HG02852 (cell line): Measurements from ENCODE around the gene CTDSPL.

Source experiments
- ATAC-seq: cut with Tn5 transposase; IDR thresholded peaks from one replicate; pipeline ENCODE4 v1.9.1; 2021; ENCODE audit warnings: mild to moderate bottlenecking, moderate library complexity; ENCODE audit not compliant: unreplicated experiment

Gene CTDSPL

DNA sequence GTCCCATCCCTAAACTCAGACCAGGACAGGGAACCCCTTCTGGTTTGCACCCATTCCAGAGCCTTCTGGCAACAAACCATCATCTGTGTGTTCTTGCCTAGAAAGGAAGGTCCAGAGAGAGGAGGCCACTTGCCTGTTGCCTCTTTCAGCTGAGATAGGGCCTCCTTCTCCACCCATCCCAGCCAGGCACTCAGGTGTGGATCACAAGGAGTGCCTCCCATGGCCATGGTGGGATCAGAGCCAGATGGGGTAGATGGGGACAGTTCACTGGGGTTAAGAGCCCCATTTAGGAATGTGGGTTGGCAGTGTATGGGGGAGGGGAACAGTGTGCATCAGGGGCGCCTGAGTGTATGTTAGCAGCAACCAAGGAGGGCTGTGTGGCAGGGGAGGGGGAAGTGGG lies 8.9 kb upstream of the CTDSPL start:
- no peak for ATAC-seq

DNA sequence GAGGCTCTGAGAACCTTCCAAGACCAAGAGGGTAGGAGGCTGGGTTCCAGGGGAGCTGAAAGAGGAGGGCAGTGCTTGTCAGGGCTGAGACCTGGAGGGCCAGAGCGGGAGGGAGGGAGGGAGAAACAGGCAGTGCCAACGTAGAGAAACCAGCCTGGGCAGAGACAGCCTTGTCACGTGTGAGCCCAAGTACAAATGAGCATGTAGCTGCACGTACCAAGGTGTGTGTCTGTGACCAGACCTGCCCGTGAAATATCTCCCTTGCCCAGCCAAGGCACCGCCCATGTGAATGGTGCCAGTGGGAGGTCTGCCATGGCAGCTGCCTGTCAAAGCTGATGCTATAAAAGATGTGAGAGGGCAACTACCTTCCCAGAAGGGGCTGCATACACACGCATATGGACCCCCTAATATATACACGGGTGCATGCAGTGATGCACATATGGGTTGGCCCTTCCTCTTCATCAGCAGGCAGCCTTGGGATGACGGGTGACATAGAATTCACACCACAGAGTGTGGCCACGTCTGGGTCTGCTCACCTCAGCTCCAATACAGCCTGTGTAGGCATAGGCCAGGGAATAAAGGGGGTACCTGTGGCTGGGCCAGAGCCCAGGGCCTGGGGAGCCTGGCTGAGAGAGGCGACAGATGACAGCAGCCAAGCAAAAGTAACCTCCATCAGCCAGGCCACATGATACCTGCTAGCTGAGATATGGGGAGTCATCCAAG lies 7.8 kb upstream of the CTDSPL start:
- no peak for ATAC-seq

DNA sequence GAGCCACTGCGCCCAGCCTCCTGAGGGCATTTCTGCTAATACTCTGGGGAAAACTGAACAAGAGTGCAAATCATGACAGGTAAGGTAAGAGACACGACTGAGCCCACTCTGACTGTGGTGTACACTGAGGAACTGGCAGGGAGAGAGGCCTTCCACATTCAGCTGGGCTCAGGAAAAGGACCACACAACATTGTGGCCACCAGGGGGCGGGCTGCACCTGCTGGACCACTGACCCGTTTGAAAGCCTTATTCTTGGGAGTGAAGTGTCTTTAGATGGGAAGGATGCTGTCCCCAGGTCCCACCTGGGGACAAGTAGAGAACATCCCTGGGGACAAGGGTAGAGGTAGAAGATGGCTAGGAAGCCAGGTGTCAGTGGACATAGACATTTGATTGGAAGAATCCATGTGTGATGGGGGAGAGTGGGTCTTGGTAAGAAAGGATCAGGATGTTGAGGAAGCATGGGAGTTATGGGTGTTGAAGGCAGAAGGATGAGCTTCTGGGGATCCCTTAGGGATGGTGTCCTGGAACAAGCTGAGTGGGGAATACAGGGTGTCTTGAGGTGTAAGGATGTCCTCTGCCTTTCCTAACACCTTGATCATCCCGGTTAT lies 6.2 kb upstream of the CTDSPL start:
- peak; percentile 63 for ATAC-seq

- no peak for ATAC-seq
Measured at GRCh38 chr3:37856381-37856780, 5.3 kb upstream of the CTDSPL start.

DNA sequence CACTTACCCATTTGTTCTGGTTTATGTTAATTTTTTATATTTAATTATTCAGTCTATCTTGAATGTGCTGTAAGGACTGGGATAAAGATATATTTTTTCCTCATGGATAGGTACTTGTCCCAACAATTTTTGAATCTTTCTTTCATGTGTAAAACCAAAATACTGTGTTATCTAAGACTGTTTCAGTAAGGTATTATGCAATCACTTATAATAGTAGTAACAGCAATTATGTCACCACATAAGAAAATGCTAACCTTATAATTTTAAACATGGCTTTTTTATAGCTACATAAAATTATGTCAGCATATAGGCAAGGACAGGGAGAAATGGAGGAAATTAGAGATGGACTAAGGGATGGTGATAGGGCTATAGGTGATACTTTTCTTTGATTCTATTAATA lies 2.9 kb upstream of the CTDSPL start:
- ATAC-seq = no peak

- no peak for ATAC-seq
Measured at GRCh38 chr3:37859354-37859753, 2.3 kb upstream of the CTDSPL start.

DNA sequence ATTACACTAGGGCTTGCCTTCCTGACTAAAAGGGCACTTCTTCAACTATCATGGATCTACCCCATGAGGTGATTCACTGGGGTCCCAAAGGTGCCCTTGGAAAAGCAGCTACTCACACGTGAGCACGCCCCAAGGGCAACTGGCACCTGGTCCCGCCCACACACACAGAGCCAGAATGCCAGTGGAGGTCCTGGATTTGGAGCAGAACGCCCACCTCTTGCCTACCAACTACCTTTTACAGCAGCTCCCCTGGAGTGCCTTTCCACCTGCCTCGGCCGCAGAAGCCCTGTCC lies 1.8 kb upstream of the CTDSPL start:
- no peak for ATAC-seq

- no peak for ATAC-seq
Measured at GRCh38 chr3:37862219-37862902, 681 bp downstream of the CTDSPL start.

DNA sequence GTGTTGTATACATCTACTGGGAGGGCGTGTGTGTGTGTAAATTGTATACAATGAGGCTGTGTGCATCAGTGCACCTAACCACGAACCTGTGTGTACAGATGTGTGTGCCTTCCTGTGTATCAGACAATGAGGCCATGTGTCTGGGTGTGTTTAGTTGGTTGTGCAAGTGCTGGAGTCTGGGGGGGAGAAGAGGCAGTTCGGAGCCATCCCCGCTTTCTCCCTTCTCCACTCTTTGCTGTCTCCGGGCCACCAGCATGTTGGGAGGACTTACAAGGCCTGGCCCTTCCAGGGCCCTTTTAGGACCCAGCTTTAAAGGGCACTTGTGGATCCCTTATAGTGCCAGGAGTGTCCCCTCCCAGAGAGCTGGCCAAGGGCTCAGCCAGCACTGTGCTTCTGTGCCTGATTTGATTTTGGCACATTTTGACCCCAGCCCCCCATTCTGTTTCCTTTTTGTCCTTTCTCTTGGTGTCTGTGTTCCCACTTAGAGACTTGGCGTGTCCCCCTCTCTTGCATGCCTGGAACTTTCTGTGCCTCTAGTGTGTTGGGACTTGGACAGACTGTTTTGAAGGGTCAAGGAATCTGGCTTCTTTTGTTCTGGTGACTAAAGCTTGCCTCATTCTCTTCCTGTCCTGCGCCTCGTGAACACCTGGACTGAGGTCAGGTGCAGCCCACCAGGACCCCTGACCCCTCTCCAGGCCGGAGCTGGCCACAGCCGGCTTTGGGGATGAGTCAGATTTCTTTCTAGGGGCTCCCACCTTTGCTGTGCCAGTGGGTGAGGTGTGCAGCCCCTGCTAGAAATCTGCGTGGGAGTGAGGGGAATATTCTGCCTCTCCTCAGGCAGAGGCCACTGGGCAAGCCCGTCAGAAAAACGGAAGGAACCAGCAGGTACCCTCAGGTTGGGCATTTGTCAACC lies 1.5 kb downstream of the CTDSPL start:
- ATAC-seq = no peak

DNA sequence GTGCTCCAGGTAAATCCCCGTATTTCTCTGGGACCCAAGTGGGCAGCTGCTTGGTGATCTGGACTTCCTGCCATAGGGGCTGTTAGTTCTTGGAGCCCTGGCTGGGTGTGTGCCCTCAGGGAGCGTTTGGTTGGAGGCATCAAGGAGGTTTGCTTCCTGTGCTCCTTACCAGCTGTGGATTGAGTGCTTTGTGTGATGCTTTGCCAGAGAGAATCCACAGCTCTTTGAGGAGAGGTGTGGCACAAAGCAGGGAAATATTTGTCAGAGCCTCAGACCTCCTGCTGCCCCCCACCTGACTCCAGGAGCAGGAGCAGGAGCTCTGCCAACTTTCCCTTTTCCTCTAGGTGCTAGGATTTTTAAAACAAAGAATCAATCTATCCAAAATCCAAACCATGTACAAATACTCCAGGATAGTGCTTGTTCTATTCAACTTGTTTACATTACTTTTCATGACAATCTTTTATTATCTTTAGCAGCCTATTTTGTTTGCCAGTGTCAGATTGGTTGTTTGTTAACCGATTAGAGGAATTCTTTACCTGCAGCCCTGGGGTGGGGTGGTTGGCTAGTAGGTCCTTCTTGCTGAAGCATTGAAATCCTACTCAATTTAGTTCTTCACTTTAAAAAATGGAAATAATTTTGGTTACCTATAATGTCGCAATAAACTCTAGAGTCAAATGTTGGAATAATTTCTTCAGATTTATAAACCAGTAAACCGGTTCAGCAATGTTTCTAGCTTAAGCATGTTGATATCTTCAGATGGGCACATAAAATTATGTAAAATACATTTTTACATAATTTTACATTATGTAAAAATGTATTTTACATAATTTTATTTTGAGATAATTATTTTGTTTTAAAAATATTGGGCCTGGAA lies 2.5 kb downstream of the CTDSPL start:
- no peak for ATAC-seq

GRCh38 chr3:37864904-37865303 lies 3.2 kb downstream of the CTDSPL start:
- ATAC-seq = no peak

- no peak for ATAC-seq
Measured at GRCh38 chr3:37867144-37867543, 5.5 kb downstream of the CTDSPL start.

DNA sequence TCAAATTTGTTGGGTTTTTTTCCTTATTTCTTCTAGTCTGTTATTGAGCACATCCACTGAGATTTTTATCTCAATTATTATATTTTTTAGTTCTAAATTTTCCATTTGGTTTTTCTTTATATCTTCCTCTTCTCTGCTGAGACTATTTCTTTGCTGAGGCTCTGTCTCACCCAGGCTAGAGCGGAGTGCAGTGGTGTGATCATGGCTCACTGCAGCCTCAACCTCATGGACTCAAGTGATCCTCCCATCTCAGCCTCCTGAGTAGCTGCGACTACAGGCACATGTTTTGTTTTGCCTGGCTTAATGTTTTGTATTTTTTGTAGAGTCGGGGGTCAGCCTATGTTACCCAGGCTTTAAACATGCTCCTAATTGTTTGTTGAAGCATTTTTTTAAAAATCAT lies 10.2 kb downstream of the CTDSPL start:
- ATAC-seq = no peak

- no peak for ATAC-seq
Measured at GRCh38 chr3:37872413-37873160, 10.9 kb downstream of the CTDSPL start.

DNA sequence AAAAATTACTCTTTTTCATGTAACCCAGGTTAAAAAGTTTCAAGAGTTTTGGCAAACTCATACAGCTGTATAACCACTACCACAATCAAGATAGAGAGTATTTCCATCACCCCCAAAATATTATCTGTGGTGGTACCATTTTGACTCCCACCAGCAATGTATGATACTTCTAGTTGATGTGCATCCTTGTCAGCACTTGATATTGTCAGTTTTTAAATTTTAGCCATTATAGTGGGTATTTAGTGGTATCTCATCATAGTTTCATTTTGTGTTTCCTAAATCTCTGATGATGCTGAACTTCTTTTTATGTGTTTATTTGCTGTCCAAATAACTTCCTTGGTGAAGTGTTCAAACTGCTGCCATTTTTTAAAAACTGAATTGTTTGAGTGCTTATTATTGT lies 14.6 kb downstream of the CTDSPL start:
- ATAC-seq = no peak

DNA sequence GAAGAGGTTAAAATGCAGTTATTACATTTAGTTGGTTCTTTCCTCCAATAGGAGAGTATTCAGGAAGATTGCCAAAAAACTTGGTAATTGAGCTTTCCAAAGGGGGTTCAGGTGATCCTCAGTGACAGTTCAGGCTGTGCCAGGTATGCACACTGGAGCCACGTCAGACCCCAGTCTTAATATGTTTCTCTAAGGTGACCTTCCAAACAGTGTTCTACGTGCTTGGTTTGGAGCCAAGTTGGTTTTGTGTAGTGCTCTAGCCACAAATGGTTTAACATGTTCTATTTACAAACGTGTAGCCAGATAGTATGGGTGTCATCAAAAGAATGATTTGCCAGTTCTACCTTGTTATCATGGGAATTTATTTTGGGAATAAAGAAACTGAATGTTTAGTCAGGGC lies 21.0 kb downstream of the CTDSPL start:
- ATAC-seq = no peak

GRCh38 chr3:37885814-37886213 lies 24.1 kb downstream of the CTDSPL start:
- no peak for ATAC-seq

DNA sequence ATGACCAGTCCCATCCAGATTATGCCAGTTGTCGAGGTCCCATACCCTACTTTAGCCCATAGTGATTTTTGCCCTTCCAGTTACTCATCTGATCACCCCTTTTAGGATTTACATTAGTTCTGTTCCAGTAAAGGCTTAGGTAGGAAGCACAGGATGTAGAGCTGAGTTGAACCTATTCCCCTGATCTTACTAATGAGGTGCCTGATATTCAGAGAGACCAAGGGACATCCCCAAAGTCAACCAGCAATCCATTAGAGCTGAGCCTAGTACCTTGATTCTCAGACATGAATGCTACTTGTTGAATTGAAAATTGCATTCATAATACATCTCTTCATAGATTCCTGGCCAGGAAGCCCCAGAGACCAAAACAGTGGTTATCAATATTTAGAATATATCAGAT lies 24.7 kb downstream of the CTDSPL start:
- ATAC-seq = no peak

- no peak for ATAC-seq
Measured at GRCh38 chr3:37887062-37887461, 25.4 kb downstream of the CTDSPL start.

DNA sequence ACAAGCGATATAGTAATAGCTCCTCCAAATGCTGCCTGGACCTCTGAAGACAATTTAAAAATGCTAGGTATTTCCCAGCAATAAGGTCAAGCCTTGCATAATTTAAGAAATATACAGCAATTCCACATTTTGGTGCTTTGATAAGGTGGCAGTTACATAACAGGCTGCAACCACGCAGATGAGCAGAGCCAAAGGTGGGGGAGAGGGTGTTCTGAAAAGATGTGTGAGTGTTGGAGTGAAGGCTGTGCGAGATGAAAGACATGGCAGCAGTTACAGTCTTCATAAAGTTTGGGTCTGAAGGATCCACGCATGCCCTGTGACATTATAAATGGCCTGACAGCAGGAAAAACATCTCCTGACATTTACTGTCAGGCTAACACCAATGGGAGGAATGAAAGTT lies 26.1 kb downstream of the CTDSPL start:
- no peak for ATAC-seq
